Right lobe of liver (tissue), 4 donors: ENCODE data around the gene S100P.

ENCODE experiments used
- CTCF ChIP-seq, 4 donors: fragments of 200-600 bp in 3 of 4; fragments of 450-650 bp in 1 of 4; IDR thresholded peaks; one replicate each; pipeline versions ENCODE4 v1.5.1 to v1.8.0; 2016 to 2022; ENCODE audit warnings: antibody characterized with exemption in 4 of 4, mild to moderate bottlenecking in 2 of 4
- POLR2A ChIP-seq: fragments of 450-650 bp; IDR thresholded peaks from one replicate; pipeline ENCODE4 v1.6.1; 2017; ENCODE audit warnings: antibody characterized with exemption, mild to moderate bottlenecking
- donor health status: DM: no; HTN: no; CAD: no.
- donor health status: DM: no; HTN: no; CAD: no.
- donor health status: DM: no; HTN: yes; CAD: no.

- TF ChIP-seq CTCF (IDR thresholded peaks at IDR 0.05) (no peak), POLR2A (no peak)
Observed at GRCh38 chr4:6710282-6710681, 16.6 kb downstream of the S100P start.
